SK-N-SH treated with all-trans-retinoic acid at 6 μM for 48 hours (cell line): ENCODE results near the gene NKX2-2.

Source experiments
- CSRNP3 ChIP-seq: fragments of 250-450 bp; sonication (Bioruptor Pico); IDR thresholded peaks from 2 replicates; pipeline ENCODE4 v1.5.1; 2021; ENCODE audit warnings: mild to moderate bottlenecking, moderate library complexity
- PATZ1 ChIP-seq: fragments of 250-450 bp; sonication (Bioruptor Pico); IDR thresholded peaks from 2 replicates; pipeline ENCODE4 v1.8.0; 2020; ENCODE audit warnings: mild to moderate bottlenecking, moderate library complexity, borderline replicate concordance
- PPARA ChIP-seq: fragments of 250-450 bp; sonication (Bioruptor Pico); IDR thresholded peaks from 2 replicates; pipeline ENCODE4 v1.5.0; 2020; ENCODE audit warnings: mild to moderate bottlenecking, borderline replicate concordance
- RARB ChIP-seq: fragments of 250-450 bp; sonication (Bioruptor Pico); IDR thresholded peaks from 2 replicates; pipeline ENCODE4 v1.8.0; 2021; ENCODE audit warnings: mild to moderate bottlenecking, moderate library complexity
- ZFP3 ChIP-seq: fragments of 250-450 bp; sonication (Bioruptor Pico); IDR thresholded peaks from 2 replicates; pipeline ENCODE4 v1.5.0; 2020; ENCODE audit warnings: mild to moderate bottlenecking, moderate library complexity

- TF ChIP-seq ZFP3 (no peak), PATZ1 (CRISPR knock-in tag) (no peak), CSRNP3 (CRISPR knock-in tag) (no peak), RARB (CRISPR knock-in tag) (no peak), PPARA (CRISPR knock-in tag) (no peak)
Measured at GRCh38 chr20:21503345-21503744, 10.5 kb downstream of the NKX2-2 start.
